ENCODE measurements around the gene PYHIN1.

The PYHIN1 gene

GRCh38 chr1:158931055-158931737 lies at the start of gene PYHIN1:
Gene PYHIN1, plus strand, starts transcription at chr1:158931552. Its CDS starts 5,359 bp downstream, at chr1:158936911.
- H3K27me3 ChIP-seq (ENCODE audit: insufficient read depth, low read length, poor library complexity), result no peaks in the 10 kb centered on the region
- no peaks in the 10 kb centered on the region for H4K20me1 ChIP-seq (ENCODE audit: insufficient read depth, low read length)
- DNase-seq (no peak), ATAC-seq (ENCODE audit: insufficient read depth, low read depth) (peak; percentile 60)
- peak within 1 kb of the TSS; percentile 67 for H3K27ac ChIP-seq (ENCODE audit: low read length)
- H3K79me2 ChIP-seq (ENCODE audit: insufficient read depth, low read length), result 0 out of 2 replicates have a peak, but pooled peaks cover 3% of the 10 kb centered on the region
- peak within 1 kb of the TSS in 1 of 2 experiments; percentile 45; a peak in 3 of 4 replicates for H3K4me3 ChIP-seq (ENCODE audit: low read depth in 1 of 2, low read length in 2 of 2)
- H2AFZ ChIP-seq (ENCODE audit: low read depth, low read length), result no peak within 1 kb of the TSS
- H3K4me2 ChIP-seq (ENCODE audit: insufficient read depth, low read length), result peak within 1 kb of the TSS; percentile 43; the same call in 1 of the 2 replicates
- H3K9me3 ChIP-seq (ENCODE audit: insufficient read depth, low read length, severe bottlenecking), result no peaks in the 10 kb centered on the region
- H3K9ac ChIP-seq (ENCODE audit: low read depth, low read length), result peak within 1 kb of the TSS; percentile 39
- no peak for TF ChIP-seq CTCF (IDR thresholded peaks at IDR 0.05; ENCODE audit: borderline replicate concordance, extremely low read depth, low read length, poor library complexity, severe bottlenecking)
- TF ChIP-seq EZH2 (IDR thresholded peaks at IDR 0.05; ENCODE audit: borderline replicate concordance, low read depth, low read length, severe bottlenecking), result no peak
- no peaks in the 10 kb centered on the region for H3K36me3 ChIP-seq (ENCODE audit: insufficient read depth, low read length)
- peaks cover 11% of the 10 kb centered on the region for H3K4me1 ChIP-seq (ENCODE audit: insufficient read depth, low read length)

GRCh38 chr1:158893654-158894053 lies 37.7 kb upstream of the PYHIN1 start:
- Histone ChIP-seq H2AFZ (ENCODE audit: low read depth, low read length) (no peak overlapping the region), H3K4me3 (ENCODE audit: low read depth in 1 of 2, low read length in 2 of 2) (no peak overlapping the region), H3K9me3 (ENCODE audit: insufficient read depth, low read length, severe bottlenecking) (no peaks in the 10 kb centered on the region), H3K27ac (ENCODE audit: low read length) (no peak overlapping the region), H3K79me2 (ENCODE audit: insufficient read depth, low read length) (no peaks in the 10 kb centered on the region), H4K20me1 (ENCODE audit: insufficient read depth, low read length) (no peaks in the 10 kb centered on the region), H3K9ac (ENCODE audit: low read depth, low read length) (no peak overlapping the region), H3K36me3 (ENCODE audit: insufficient read depth, low read length) (no peaks in the 10 kb centered on the region), H3K27me3 (ENCODE audit: insufficient read depth, low read length, poor library complexity) (peaks cover 5% of the 10 kb centered on the region), H3K4me2 (ENCODE audit: insufficient read depth, low read length) (no peak overlapping the region), H3K4me1 (ENCODE audit: insufficient read depth, low read length) (no peaks in the 10 kb centered on the region)
- no peak for TF ChIP-seq EZH2 (IDR thresholded peaks at IDR 0.05; ENCODE audit: borderline replicate concordance, low read depth, low read length, severe bottlenecking)
- TF ChIP-seq CTCF (IDR thresholded peaks at IDR 0.05; ENCODE audit: borderline replicate concordance, extremely low read depth, low read length, poor library complexity, severe bottlenecking), result no peak
- DNase-seq (no peak), ATAC-seq (ENCODE audit: insufficient read depth, low read depth) (no peak)

GRCh38 chr1:158898722-158899121 lies 32.6 kb upstream of the PYHIN1 start:
- no peak for ATAC-seq (ENCODE audit: insufficient read depth, low read depth)
- DNase-seq, result no peak
- H3K4me2 ChIP-seq (ENCODE audit: insufficient read depth, low read length), result no peak overlapping the region

More at GRCh38 chr1:158898722-158899121, 32.6 kb upstream of the PYHIN1 start:
- no peaks in the 10 kb centered on the region for H3K79me2 ChIP-seq (ENCODE audit: insufficient read depth, low read length)
- no peak overlapping the region for H2AFZ ChIP-seq (ENCODE audit: low read depth, low read length)
- H3K36me3 ChIP-seq (ENCODE audit: insufficient read depth, low read length), result no peaks in the 10 kb centered on the region
- H3K27ac ChIP-seq (ENCODE audit: low read length), result no peak overlapping the region
- no peak overlapping the region for H3K4me3 ChIP-seq (ENCODE audit: low read depth in 1 of 2, low read length in 2 of 2)
- H3K9me3 ChIP-seq (ENCODE audit: insufficient read depth, low read length, severe bottlenecking), result no peaks in the 10 kb centered on the region
- H3K4me1 ChIP-seq (ENCODE audit: insufficient read depth, low read length), result no peaks in the 10 kb centered on the region
- H3K27me3 ChIP-seq (ENCODE audit: insufficient read depth, low read length, poor library complexity), result peaks cover 2% of the 10 kb centered on the region
- TF ChIP-seq CTCF (IDR thresholded peaks at IDR 0.05; ENCODE audit: borderline replicate concordance, extremely low read depth, low read length, poor library complexity, severe bottlenecking) (no peak), EZH2 (IDR thresholded peaks at IDR 0.05; ENCODE audit: borderline replicate concordance, low read depth, low read length, severe bottlenecking) (no peak)
- H4K20me1 ChIP-seq (ENCODE audit: insufficient read depth, low read length), result no peaks in the 10 kb centered on the region
- H3K9ac ChIP-seq (ENCODE audit: low read depth, low read length), result no peak overlapping the region
